Brain microvascular endothelial cell (primary cell): ENCODE results near the gene POU6F2.

Experiments used
- DNase-seq: peaks from one replicate; pipeline ENCODE4 v3.0.0-alpha.2; 2020
- H3K27ac ChIP-seq: fragments of 250-450 bp; sonication (Bioruptor Pico); 2 replicates; pipeline ENCODE4 v1.5.1; 2020; ENCODE audit warnings: mild to moderate bottlenecking, moderate library complexity
- H3K27me3 ChIP-seq: fragments of 250-450 bp; sonication (Bioruptor Pico); replicated peaks from 2 replicates; pipeline ENCODE4 v1.5.1; 2020; ENCODE audit warnings: mild to moderate bottlenecking
- H3K36me3 ChIP-seq: fragments of 250-450 bp; sonication (Bioruptor Pico); replicated peaks from 2 replicates; pipeline ENCODE4 v1.5.1; 2020; ENCODE audit warnings: mild to moderate bottlenecking
- H3K4me3 ChIP-seq: 2 replicates; pipeline ENCODE4 v1.5.1; 2011; ENCODE audit warnings: low read depth, mild to moderate bottlenecking, control low read depth, low read length, moderate library complexity
- in situ Hi-C: cut with HindIII; loops from 2 replicates; pipeline ENCODE4 v1.10.0; 2017; ENCODE audit warnings: low sequenced_read_pairs, low pct_ligation_motif_present
- TF ChIP-seq, protein P1 (sequence below): IDR thresholded peaks from 2 replicates; pipeline ENCODE4 v1.5.1; 2011; ENCODE audit warnings: low read depth, mild to moderate bottlenecking, moderate library complexity, low read length, control low read depth, inconsistent platforms; ENCODE audit errors: missing control alignments

The POU6F2 gene

DNA sequence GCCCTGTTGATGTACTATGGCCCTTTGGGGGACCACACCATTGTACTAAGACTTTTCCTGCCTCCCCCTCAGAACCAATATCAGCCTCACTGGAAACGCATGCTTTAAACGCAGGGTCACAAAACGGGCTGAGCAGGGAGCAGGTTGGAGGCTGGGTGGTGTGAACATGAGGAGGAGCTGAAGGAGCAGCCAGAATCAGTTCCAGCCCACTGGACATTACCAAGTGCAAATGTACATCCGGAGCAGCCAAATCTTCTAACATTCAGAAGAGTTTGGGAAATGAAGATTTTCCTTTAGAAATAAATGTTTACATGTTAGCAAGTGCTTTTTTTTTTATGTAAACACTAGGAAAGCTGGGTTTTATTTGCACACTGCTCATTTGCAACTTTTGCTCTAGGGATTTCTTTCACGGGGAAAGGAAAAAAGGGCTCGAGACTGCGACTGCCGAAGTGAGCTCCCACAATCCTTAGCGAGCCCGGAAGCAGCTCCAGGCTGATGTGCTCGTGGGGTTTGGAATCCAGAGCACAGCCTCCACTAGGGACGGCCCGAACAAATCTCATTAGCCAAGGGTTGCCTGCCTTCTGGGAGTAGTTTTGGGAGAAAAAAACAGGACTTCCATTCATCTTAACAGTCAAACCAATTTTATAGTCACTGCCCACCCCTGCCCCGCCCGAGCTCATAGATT, 480.5 kb downstream of the POU6F2 start:
- Histone ChIP-seq H3K4me3 (peak overlapping the region; percentile 6), H3K27ac (no peak overlapping the region), H3K36me3 (no peaks in the 10 kb centered on the region), H3K27me3 (no peaks in the 10 kb centered on the region)
- in situ Hi-C loops = no loop called here
- TF ChIP-seq, protein P1, sequence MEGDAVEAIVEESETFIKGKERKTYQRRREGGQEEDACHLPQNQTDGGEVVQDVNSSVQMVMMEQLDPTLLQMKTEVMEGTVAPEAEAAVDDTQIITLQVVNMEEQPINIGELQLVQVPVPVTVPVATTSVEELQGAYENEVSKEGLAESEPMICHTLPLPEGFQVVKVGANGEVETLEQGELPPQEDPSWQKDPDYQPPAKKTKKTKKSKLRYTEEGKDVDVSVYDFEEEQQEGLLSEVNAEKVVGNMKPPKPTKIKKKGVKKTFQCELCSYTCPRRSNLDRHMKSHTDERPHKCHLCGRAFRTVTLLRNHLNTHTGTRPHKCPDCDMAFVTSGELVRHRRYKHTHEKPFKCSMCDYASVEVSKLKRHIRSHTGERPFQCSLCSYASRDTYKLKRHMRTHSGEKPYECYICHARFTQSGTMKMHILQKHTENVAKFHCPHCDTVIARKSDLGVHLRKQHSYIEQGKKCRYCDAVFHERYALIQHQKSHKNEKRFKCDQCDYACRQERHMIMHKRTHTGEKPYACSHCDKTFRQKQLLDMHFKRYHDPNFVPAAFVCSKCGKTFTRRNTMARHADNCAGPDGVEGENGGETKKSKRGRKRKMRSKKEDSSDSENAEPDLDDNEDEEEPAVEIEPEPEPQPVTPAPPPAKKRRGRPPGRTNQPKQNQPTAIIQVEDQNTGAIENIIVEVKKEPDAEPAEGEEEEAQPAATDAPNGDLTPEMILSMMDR = no peak
- DNase-seq = no peak

DNA sequence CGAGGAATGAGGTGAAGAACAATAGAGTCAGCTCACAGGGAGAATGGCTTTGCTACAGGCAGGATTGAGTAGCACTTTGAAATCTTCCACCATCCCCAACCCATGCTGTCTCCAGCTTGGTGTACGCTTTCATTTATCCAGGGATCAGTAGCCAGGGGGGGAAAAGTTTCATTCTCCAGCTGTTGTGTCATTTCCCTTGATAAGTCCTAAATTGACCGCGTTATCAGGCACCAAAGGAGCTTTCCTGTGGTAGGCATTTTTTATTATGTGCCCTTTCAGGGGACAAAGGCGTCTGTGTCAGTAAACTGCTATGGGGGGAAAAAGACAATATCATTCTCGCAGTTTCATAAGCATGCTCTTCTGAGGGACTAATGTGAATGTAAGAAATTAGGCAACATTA, 481.9 kb downstream of the POU6F2 start:
- Histone ChIP-seq H3K27me3 (no peaks in the 10 kb centered on the region), H3K27ac (no peak overlapping the region), H3K36me3 (no peaks in the 10 kb centered on the region), H3K4me3 (no peak overlapping the region)
- TF ChIP-seq, protein P1 = no peak
- DNase-seq = no peak
- in situ Hi-C loops = no loop called here

DNA sequence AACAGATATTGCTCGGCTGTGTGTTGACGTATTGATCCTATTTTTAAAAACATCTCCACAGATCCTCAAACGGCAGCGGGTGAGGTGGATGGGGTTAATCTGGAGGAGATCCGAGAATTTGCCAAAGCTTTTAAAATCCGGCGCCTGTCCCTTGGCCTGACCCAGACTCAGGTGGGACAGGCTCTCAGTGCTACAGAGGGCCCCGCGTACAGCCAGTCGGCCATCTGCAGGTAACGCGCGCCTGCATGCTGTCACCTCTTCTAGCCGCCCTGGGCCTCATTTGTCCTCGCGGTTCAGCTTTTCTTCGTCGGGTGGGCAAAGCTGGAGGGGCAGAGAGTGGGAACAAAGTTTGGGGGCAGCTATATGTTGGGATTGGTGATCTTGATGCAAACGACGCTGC, 482.8 kb downstream of the POU6F2 start:
- H3K36me3 ChIP-seq = no peaks in the 10 kb centered on the region
- TF ChIP-seq, protein P1 = no peak
- no peak overlapping the region for H3K27ac ChIP-seq
- H3K27me3 ChIP-seq = no peaks in the 10 kb centered on the region
- H3K4me3 ChIP-seq = no peak overlapping the region
- DNase-seq = no peak
- in situ Hi-C loops = no loop called here

DNA sequence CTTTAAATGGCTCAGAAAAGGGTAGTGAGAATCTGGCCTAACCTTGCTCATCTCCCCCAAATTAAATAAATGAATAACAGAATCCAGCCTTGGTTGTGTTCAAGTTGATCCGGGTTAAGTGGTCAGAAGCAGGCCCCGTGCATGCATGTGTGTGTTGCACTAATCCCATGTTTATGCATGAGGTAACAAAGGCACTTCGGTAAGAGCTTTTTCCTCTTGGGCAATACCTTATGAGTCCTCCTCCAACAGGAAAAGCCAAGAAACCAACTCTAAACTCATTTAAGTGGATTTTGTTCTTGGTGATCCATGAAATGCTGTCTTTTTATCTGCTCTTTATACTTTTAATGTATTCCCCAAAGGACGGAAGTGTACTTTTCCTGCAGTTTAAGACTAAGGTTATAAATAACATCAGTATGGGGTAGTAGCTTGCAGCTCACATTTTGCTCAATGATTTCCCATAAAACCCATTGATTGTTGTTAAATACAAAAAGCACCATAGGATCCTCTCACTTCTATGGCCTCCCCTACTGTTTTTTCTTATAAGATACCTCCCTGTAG, 483.6 kb downstream of the POU6F2 start:
- no peak overlapping the region for H3K27ac ChIP-seq
- TF ChIP-seq, protein P1 = no peak
- no peak overlapping the region for H3K4me3 ChIP-seq
- in situ Hi-C loops = no loop called here
- no peaks in the 10 kb centered on the region for H3K27me3 ChIP-seq
- DNase-seq = no peak
- no peaks in the 10 kb centered on the region for H3K36me3 ChIP-seq

DNA sequence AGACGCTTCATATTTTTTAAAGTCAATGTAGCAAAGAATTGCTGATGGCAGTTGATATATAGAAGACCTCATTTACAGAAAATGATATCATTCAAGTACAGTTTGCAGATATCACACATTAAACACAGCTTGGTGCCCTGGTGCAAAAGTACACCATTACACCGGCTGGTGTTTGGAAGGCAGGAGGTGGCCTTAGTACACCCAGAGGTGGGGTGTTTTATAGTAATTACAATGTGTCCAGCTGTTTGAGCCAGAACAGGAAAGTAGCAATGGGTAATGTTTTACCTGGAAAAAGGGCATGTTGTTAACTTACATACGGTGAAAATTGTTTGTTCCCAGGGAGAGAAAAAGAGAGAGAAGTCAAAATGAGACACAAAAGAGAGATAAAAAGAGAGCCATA, 485.5 kb downstream of the POU6F2 start:
- no peaks in the 10 kb centered on the region for H3K27me3 ChIP-seq
- TF ChIP-seq, protein P1 = no peak
- H3K4me3 ChIP-seq = no peak overlapping the region
- in situ Hi-C loops = no loop called here
- H3K36me3 ChIP-seq = no peaks in the 10 kb centered on the region
- DNase-seq = no peak
- H3K27ac ChIP-seq = no peak overlapping the region

DNA sequence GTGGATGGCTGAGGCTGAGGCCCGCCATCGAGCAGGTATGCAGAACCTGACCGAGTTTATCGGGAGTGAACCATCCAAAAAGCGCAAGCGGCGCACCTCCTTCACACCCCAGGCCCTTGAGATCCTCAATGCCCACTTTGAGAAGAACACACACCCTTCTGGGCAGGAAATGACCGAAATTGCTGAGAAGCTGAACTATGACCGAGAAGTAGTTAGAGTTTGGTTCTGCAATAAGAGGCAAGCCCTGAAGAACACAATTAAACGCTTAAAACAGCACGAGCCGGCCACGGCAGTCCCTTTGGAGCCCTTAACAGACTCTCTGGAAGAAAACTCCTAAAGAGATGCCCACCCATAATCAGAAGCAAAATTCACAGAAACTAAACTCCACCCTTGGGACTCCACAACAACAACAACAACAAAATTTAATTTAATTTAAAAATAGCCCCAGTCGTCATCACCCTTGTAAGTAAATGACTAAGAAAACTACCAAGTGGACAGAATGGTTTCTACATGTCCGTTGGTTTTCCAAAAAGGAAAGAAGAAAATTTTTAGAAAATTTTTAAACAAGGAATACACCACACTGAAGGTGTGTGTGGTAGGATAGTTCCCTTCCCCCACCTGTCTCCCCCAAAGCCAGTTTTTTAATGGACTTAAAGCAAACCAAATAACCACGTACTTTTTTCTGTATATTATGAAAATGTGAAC, 486.8 kb downstream of the POU6F2 start:
- Histone ChIP-seq H3K4me3 (no peak overlapping the region), H3K36me3 (no peaks in the 10 kb centered on the region), H3K27ac (no peak overlapping the region), H3K27me3 (no peaks in the 10 kb centered on the region)
- DNase-seq = no peak
- TF ChIP-seq, protein P1 = no peak
- in situ Hi-C loops = no loop called here
